Germinal center (tissue), 1 donor: ENCODE measurements around the gene RHOB.
"Not testable (repeated sequence)": the region's sequence is repeated elsewhere in the genome, so short reads cannot be mapped to it uniquely, and the experiment has no call there.

Source experiments
- DNase-seq: peaks from one replicate; pipeline ENCODE4 v3.0.0; 2012; ENCODE audit warnings: mixed read lengths, low spot score

Gene RHOB

DNA sequence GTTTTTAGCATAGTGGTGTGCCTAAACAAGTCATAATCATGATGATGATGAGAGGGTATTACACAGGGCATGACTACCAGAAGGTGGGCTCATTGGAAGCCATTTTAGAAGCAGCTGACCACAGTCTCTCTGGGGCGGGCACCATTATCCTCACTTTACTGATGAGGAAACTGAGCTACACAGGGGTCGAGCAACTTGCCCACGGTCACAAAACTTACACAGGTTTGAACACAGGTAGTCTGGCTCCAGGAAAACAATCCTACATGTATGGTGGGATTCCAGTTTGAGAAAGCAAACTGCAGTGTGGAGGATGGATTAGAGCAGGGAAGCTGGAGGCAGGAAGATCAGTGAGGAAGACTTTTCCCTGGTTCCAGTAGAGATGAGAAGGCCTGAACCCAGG, 6.2 kb downstream of the RHOB start:
- DNase-seq: no peak

DNA sequence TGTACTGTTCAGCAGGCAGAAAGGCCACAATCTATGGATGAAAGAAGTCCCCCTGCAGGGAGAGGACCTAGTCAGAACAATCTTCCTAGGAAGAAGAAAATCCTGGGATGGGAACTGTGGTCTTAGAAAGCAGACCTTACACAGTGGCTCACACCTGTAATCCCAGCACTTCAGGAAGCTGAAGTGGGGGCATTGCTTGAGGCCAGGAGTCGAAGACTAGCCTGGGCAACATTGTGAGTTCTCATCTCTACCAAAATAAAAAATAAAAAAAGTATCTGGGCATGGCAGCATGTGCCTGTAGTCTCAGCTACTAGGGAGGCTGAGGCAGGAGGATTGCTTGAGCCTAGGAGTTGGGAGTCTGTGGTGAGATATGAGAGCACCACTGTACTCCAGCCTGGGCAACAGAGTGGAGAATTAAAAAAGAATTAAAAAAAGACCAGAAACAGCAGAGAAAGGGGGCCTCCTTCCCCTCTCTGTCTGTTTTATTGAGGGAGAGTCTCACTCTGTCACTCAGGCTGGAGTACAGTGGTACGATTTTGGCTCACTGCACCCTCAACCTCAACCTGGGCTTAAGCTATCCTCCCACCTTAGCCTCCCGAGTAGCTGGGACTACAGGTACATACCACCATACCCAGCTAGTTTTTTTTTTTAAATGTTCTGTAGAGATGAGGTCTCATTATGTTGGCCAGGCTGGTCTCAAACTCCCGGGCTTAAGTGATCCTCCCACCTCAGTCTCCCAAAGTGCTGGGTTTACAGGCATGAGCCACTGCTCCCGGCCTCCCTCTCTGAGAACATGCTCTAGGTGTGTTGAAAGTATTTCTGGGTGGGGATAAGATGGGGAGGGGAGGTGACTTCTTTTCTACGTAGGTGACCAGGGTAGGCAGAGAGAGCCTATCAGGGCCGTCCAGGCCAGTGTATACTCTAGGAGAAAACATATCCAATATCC, 7.4 kb downstream of the RHOB start:
- no peak for DNase-seq

DNA sequence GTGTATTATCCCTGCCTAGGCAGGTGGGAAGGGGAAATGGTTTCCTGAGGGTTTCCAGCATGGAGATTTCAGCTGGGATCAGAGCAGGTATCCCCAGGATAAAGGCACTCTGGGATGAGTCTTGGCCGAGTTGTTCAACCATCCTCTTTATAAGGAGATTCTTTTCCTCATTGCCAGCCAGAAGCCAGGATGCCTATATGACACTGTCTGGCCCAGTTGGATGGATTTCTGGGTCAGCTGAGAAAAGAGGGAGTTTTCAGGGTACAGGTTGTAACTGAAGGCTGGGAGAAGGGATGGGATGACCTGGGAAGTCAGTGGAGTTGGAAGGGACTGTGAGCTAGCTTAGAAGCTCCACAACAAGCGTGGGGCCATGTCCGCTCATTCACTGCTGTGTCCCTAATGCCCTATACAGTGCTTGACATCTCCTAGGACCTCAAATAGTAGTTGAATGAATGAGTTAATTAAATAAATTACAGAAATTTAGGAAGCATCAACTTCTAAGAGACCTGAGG, 8.3 kb downstream of the RHOB start:
- no peak for DNase-seq

DNA sequence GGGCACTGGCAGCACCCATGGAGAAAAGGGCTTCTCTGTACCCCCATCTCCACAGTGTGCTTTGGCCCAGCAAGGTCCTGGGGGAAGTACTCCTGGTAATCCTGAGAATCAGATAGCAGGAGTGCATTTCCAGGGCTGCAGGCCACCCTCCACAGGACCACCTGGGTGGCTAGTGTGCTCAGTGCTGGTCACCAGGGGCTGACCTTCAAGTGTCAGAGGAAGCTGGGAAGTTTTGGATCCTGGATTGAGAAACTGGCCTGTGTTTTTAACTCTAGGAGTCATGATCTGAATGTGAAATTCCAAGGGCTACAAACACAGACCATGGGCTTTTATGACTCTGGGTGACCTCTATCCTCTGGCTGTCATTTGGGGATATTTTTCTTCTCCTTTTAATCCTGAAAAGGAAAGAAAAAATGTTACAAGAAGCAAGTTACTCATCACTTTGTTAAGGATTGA, 9.3 kb downstream of the RHOB start:
- DNase-seq: no peak

DNA sequence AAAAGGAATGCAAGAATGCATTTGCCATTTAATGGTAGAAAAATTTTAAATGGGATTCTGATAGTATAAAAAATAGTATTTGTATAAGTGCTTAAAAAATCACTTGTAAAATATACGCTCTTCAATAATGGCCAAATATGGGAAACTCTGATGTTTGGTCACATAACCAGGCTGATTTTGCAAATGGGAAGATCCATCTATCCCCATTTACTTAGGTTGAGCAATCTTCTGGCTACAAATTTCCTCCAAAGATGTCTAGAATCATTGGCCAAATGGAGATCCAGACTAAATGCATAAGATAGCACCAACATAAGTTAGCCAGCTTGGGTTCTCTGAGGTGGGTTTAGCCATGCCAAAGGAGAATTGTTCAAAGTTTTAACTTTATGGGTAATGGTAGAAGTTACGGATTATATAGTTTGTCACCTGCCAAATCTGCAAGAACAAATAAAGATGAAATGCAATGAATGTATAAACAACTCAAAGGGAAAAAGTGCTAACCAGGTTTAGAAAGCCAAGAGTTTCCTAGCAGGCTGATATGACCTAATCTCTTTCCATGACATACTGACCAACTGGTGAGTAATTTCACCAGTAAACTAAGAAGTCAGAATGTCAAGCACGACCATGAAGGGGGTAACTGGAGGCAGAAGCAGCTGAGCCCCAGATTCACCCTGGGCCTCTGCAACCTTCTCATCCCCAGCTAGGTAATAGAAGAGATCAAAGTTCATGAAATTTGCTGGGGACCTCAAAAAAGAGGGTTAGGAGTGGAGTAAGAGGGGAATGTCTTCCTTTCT, 10.0 kb downstream of the RHOB start:
- DNase-seq: no peak

DNA sequence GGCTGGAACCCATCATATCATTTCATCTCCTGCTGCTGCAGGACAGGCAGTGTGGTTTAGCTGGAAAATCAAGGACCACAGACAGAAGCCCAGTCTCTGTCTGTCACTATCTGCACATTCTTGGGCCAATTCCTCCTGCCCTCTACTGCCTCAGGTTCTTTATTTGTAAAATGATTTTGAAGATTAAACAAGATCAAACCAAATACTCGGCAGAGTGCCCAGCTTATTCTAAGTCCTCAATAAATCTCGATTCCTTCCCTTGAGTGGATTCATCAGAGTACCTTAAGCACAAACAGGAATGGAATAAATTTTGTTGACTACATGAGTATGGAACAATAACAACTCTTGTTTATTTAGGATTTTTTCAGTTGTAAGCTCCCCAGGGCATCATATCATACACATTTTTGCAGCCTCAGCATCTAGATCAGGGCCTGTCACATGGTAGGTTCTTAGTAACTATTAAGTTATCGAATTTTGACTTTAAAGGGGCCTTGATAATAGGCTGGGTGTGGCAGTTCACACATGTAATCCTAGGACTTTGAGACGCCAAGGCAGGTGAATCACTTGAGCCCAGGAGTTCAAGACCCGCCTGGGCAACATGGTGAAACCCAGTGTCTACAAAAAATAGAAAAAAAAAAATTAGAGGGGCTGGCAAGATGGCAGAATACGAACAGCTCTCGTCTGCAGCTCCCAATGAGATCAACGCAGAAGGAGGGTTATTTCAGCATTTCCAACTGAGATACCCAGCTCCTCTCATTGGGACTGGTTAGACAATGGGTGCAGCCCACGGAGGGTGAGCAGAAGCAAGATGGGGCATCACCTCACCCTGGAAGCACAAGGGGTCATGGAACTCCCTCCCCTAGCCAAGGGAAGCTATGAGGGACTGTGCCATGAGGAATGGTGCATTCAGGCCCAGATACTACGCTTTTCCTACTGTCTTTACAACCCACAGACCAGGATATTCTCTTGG, 11.1 kb downstream of the RHOB start:
- DNase-seq: no peak

DNA sequence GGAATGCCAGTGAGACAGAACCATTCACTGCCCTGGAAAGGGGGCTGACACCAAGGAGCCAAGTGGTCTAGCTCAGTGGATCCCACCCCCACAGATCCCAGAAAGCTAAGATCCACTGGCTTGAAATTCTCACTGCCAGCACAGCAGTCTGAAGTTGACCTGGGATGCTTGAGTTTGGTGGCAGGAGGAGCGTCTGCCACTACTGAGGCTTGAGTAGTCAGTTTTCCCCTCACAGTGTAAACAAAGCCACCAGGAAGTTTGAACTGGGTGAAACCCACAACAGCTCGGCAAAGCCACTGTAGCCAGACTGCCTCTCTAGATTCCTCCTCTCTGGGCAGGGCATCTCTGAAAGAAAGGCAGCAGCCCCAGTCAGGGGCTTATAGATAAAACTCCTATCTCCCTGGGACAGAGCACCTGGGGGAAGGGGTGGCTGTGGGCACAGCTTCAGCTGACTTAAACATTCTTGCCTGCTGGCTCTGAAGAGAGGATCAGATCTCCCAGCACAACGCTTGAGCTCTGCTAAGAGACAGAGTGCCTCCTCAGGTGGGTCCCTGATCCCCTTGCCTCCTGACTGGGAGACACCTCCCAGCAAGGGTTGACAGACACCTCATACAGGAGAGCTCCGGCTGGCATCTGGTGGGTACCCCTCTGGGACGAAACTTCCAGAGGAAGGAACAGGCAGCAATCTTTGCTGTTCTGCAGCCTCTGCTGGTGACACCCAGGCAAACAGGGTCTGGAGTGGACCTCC, 12.0 kb downstream of the RHOB start:
- DNase-seq: not testable (repeated sequence)

DNA sequence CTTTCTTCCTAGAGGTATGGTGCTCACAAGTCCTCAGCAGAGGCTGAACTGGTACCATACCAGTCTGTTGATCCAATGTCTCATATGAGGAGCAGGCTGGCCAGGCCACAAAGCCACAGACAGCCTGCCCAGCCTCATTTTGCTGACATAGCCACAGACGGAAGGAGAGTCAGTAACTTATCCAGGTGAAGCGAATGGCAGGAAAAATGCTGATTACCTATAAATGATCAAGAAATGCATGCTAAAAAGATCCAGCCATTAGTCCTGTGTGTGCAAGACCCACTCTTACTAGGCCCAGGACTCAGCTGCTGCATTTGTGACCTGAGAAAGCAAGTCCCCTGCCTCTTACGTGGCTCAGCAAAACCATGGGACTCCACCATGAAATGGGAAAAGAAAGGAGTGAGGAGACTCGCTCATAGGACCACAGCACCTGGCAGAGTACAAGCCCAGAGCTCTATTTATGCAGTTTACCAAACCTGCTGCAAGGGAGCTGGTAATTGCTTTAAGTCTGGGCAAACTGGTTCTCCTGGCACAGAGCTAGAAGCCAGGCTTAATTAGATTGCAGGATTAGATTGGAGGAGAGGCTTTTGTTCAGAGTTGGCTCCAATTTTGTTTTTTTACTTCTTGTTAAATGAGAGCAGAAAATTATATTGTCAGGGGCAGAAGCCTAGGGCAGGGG, 19.0 kb downstream of the RHOB start:
- DNase-seq: no peak

DNA sequence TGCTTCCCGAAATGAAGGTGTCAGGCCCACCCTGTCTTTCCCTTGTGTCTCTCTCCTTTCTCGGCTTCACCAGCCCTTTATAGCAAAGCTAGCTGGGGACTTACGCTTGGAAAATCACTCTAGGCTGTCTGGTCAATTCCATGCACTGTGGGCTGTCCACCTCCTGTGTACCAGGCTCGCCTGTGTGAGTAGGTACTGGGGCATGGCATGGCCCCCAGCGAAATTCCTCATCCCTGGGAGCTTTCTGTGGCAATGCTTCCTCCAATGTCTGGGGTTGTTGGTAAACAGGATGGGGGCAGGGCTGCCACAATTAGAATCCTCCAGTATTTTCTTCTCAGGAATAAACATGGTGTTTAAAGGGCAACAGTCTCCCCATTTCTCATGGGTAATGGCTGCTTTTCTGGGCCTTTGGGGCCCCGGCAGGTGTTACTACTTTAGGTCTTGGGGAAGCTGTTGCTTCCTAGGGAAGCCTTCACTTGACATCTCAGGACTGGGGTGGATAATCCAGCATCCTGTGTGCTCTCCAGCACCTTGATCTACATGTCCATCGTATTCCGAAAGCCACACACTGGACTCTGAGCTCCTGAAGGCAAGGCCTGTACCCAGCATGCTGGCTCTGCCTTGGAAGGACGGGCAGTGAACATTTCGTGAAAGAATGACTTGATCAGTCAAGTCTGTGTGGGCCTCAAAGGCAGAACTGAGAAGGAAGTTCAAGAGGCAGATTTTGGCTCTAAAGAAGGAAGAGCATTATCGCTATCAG, 21.1 kb downstream of the RHOB start:
- DNase-seq: no peak

DNA sequence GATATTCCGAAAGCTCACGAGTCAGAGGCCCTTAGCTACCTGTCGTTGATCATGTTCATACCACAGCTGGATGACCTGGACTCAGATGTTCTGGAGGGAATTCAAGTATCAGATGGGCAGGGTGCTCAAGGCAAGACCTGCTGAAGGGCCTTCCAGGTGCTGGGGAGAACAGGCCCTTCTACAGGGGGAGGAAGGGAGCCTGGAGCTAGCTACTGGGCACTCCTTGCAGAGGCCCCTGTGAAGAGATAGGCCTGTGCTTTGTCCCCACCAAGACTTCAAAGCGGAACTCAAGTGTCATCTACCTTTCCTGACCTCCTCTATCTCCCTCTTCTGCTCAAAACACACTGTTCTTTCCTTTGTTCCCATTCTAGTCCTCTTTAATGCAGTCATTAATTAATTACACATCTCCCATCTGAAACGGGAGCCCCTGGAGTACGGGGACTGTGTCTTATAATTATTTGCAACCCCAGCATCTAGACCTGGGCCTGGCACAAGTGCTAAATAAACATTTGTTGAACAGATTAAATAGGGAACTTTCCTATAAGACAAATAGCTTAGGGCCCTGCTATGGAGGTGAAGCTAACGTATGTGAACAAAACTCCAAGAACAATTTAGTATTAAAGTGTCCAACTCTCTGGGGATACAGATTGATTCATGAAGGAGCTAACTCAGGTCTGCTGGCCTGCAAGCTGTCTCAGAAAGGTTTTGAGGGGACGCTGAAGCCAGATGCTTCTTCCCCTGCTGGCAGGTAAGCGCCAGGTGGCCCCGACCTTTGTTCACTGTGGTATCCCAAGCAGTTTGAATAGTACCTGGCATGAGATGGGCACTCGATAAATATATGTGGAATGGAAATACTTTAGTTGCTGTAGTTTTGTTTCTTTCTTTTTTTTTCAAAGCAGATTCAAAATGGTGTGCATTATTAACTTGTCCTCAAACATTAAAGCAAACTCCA, 22.0 kb downstream of the RHOB start:
- DNase-seq: no peak

DNA sequence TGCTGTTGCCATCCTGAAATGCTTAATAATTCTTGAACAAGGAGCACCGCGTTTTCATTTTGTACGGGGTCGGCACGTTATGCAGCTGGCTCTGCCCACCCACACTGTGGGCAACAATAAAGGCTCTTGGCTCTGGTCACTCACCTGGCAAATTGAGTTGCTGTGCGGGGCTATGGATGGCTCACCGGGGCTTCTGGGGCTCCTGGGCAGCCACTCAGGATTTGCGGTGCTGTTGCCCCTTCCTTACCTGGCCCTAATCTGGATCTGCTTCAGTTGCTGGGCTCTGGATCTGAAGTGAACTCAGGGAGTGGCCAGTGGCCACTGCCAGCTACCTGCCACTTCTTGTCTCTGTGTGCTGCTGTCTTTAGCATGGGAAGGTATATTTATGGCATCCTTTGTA, 22.7 kb downstream of the RHOB start:
- no peak for DNase-seq

DNA sequence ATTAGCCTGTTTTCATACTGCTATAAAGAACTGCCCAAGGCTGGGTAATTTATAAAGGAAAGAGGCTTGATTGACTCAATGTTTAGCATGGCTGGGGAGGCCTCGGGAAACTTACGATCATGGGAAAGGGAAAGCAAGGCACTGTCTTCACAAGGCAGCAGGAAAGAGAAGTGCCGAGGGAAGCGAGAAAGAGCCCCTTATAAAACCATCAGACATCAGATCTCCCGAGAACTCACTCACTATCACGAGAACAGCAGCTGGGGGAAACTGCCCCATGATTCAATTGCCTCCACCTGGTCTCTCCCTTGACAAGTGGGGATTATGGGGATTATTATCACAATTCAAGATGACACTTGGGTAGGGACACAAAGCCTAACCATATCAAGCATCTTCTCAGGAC, 23.3 kb downstream of the RHOB start:
- DNase-seq: no peak

DNA sequence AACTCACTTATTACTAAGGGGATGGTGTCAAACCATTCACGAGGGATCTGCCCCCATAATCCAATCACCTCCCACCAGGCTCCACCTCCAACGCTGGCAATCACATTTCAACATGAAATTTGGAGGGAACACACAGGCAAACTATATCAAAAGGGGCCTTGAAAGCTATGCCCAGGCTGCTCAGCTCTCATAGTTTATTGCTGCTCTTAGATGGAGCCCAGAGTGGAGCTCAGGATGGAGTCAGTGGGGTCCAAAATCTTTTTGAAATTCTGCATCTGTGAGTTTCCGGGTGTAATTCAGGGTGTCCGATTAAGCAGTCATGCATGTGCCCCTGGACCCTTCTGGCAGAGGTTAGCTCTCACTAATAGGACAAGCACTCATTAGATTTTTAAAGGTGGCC, 24.3 kb downstream of the RHOB start:
- DNase-seq: no peak

DNA sequence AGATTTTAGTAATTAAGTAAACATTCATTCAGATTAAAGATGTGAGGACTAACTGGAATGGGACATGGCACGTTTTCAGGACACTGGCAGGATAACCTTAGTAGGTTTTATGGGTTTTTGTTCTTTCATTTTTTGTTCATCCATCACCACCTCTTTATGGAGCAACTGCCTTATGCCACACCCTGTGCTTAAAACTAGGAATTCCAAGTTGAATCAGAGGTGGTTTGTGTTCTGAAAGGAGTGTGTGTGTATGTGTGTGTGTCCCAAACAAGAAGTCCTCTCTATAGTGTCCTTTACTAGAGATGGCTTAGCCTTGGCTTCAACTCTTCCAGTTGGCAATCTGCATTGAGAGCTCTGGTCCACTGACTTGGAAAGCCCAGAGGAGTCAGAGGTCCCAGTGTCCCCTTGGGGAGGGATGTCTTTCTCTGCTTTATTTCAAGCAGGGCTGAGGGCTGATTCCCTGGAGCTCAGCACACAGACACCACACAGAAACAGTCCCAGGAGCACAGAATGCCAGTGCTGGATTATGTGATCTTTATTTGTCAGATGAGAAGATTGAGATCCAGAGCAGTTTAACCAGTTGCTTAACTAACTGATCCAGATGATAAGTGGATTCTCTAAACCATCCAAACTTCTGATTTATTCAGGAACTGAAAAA, 25.2 kb downstream of the RHOB start:
- no peak for DNase-seq

DNA sequence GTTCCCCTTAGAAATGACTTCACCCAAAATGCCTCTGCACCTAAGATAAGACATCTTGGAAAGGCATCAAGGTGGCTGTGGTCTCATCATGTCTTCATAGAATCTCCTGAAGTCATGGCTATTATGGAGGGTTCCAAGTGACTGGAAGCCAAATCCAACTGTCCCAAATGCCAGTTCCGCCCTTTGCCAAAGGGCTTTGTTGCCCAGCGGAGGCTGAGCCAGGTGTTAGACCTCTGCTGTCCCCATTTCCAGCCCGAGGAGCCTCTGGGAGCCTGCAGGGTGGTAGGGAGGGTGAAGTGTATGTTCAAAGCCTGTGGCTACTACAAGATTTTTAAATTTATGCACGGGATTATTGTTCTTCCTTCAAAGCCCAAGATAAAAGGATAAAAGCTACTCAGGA, 25.7 kb downstream of the RHOB start:
- DNase-seq: no peak

DNA sequence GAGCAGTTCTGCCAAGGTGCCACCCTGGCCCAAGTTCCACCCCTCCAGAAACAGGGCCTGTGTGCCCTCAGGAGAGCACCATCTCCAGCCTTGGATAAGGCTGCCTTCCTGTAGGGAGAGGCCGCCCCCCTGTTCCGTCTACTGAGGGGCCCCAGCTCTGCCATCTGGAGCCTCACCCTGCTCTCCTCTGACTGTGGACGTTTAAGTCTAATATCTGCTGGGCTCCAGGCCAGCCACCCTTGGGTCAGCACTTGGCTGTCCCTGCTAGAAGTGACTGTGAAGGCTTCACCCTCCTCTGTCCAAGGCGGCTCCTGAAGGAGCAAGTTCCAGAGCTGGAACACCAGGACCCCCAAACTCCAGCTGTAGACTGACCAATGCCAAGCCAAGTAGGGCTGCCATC, 26.3 kb downstream of the RHOB start:
- no peak for DNase-seq

DNA sequence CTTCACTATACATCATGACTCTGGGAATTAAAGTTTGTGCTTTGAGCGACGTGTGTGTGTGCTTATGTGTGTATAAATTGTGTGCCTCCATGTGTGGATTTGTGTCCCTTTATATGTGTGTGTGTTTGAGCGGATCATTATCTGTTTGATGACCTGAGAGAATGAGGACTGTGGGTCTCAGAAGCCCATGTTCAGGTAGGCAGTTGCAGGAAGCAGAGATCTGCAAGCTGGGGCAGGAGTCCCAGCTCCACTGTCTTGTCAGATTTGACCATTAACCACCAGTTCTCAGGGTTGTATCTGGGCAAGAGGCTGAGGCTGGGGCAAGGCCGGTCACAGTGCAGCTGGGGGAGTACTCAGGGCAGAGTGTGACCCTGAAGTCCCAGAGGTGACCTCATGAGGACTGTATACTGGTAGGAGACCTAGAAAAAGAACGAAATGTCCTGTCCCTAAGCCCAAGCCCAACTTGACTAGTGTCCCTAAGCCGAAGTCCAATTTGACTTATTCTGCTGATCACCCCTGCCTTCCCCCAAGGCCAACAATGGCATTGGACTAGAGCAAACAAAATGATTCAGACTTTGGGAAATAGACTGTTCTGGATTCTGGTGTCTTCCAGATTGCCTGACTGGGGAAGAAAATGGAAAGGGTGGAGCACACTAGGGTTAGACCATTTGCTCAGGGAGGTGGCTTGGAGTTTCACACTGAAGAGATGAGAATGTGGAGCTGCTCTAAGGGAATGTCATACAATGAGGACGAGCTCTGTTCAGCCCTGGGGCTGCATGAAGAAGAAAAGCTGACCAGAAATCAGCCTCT, 28.1 kb downstream of the RHOB start:
- no peak for DNase-seq
